Measurements from ENCODE around the gene TIPARP. TPM values are rescaled to one million over a fixed set of nuclear protein-coding genes. Genes with fewer than 3 reads are reported as not detected.

The TIPARP gene
- total RNA-seq, 4 donors from 2014 or later: 23.3 to 65.0 (median 31.2) TPM

GRCh38 chr3:156635034-156635433 lies 39.4 kb upstream of the TIPARP start:
- Histone ChIP-seq H3K4me3 (replicated peaks in 1 of 3) (no peak overlapping the region), H3K27me3 (no peaks in the 10 kb centered on the region), H3K27ac (no peak overlapping the region), H3K36me3 (no peaks in the 10 kb centered on the region), H3K4me1 (peaks cover 9 to 36% of the 10 kb centered on the region in 2 donors), H3K9me3 (no peaks in the 10 kb centered on the region)
- no peak for DNase-seq
- intact Hi-C loops (cut with DNase I): no loop called here
- WGBS, 2 donors: 90 to 92% methylated on average over 3 of the region's 3 CpGs
- TF ChIP-seq CTCF (IDR thresholded peaks at IDR 0.05) (no peak), POLR2A (IDR thresholded peaks at IDR 0.05) (no peak)

- 70 to 89% methylated on average over 3 of the region's 3 CpGs for WGBS, 2 donors
- H3K4me1 ChIP-seq: peaks cover 3 to 27% of the 10 kb centered on the region in 2 donors
- H3K36me3 ChIP-seq: no peaks in the 10 kb centered on the region
- DNase-seq: no peak
- no peak overlapping the region for H3K4me3 ChIP-seq (replicated peaks in 1 of 3)
- intact Hi-C loops (cut with DNase I): no loop called here
- H3K9me3 ChIP-seq: no peaks in the 10 kb centered on the region
- H3K27ac ChIP-seq: no peak overlapping the region
- H3K27me3 ChIP-seq: no peaks in the 10 kb centered on the region
- TF ChIP-seq POLR2A (IDR thresholded peaks at IDR 0.05): no peak
- TF ChIP-seq CTCF (IDR thresholded peaks at IDR 0.05): no peak
Measured at GRCh38 chr3:156635973-156636372, 38.4 kb upstream of the TIPARP start.

GRCh38 chr3:156637480-156638022 lies 36.8 kb upstream of the TIPARP start:
- TF ChIP-seq POLR2A (IDR thresholded peaks at IDR 0.05) (no peak), CTCF (IDR thresholded peaks at IDR 0.05) (no peak)
- H3K36me3 ChIP-seq: no peaks in the 10 kb centered on the region
- no peak for DNase-seq
- H3K9me3 ChIP-seq: no peaks in the 10 kb centered on the region
- H3K27me3 ChIP-seq: no peaks in the 10 kb centered on the region
- H3K27ac ChIP-seq: no peak overlapping the region
- H3K4me3 ChIP-seq (replicated peaks in 1 of 3): no peak overlapping the region
- 62 to 80% methylated on average over 3 of the region's 3 CpGs for WGBS, 2 donors
- H3K4me1 ChIP-seq: peaks cover 0 to 15% of the 10 kb centered on the region in 2 donors
- intact Hi-C loops (cut with DNase I): no loop called here

DNA sequence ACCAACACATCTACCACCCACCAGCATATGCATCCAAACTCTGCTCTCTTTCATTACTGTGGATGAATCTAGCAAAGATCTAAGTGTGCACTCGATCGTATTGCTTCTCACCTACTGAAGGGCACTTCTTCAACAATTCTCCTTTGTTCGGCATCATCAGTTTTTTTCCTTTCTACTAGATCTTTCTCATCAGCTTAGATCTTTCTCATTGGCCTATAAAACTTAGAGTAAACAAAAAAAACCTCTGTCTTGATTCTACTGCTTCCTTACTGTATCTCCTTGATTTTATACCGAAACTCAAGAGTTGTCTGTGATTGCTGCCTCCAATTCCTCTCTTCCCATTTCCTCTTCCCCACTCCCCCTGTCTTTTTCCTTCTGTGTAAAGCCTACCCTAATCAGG lies 36.1 kb upstream of the TIPARP start:
- Histone ChIP-seq H3K36me3 (no peaks in the 10 kb centered on the region), H3K4me3 (replicated peaks in 1 of 3) (no peak overlapping the region), H3K9me3 (no peaks in the 10 kb centered on the region), H3K4me1 (peaks cover 0 to 8% of the 10 kb centered on the region in 2 donors), H3K27me3 (no peaks in the 10 kb centered on the region), H3K27ac (no peak overlapping the region)
- TF ChIP-seq POLR2A (IDR thresholded peaks at IDR 0.05) (no peak), CTCF (IDR thresholded peaks at IDR 0.05) (no peak)
- DNase-seq: no peak
- intact Hi-C loops (cut with DNase I): no loop called here
- WGBS, 2 donors: 70 to 92% methylated on average over 3 to 4 of the region's 4 CpGs

- Histone ChIP-seq H3K4me1 (no peaks in the 10 kb centered on the region), H3K36me3 (no peaks in the 10 kb centered on the region), H3K27me3 (no peaks in the 10 kb centered on the region), H3K9me3 (no peaks in the 10 kb centered on the region), H3K4me3 (replicated peaks in 1 of 3) (no peak overlapping the region), H3K27ac (no peak overlapping the region)
- intact Hi-C loops (cut with DNase I): no loop called here
- TF ChIP-seq POLR2A (IDR thresholded peaks at IDR 0.05) (no peak), CTCF (IDR thresholded peaks at IDR 0.05) (no peak)
- no peak for DNase-seq
Measured at GRCh38 chr3:156639414-156640023, 34.9 kb upstream of the TIPARP start.
